H1 (cell line): ENCODE data around the gene SCN1B. TPM values are rescaled to one million over a fixed set of nuclear protein-coding genes. Genes with fewer than 3 reads are reported as not detected.

Experiments used
- CTCF ChIA-PET: fragments of 300-600 bp; sonication (Branson Sonifier 250); formaldehyde crosslinking; loops from one replicate; lab custom pipeline; 2021; ENCODE audit not compliant: partially characterized antibody; lab: Charles Lee
- POLR2A ChIA-PET: fragments of 300-600 bp; sonication (Branson Sonifier 250); formaldehyde crosslinking; loops from one replicate; lab custom pipeline; 2021; ENCODE audit warnings: inconsistent platforms; ENCODE audit not compliant: partially characterized antibody; lab: Charles Lee
- DNase-seq, 2 experiments: peaks; one replicate each; pipeline versions ENCODE4 v3.0.0 to v3.0.0-alpha.2; 2010 to 2022; ENCODE audit warnings: low spot score in 2 of 2, low read depth in 1 of 2, mixed read lengths in 1 of 2
- FAIRE-seq: peaks from 2 replicates; lab custom pipeline; 2011; peaks lifted over from hg19 to GRCh38; lab: Jason Lieb, UNC
- H2AFZ ChIP-seq: 2 replicates; pipeline ENCODE4 v1.8.1; 2012; ENCODE audit warnings: low read length, inconsistent platforms
- H2AK5ac ChIP-seq: 2 replicates; pipeline ENCODE4 v1.6.1; 2013; ENCODE audit warnings: low read depth, low read length
- H2BK120ac ChIP-seq: replicated peaks from 2 replicates; pipeline ENCODE3; 2013; ENCODE audit warnings: low read depth, low read length, inconsistent platforms
- H2BK12ac ChIP-seq: 2 replicates; pipeline ENCODE4 v1.6.1; 2013; ENCODE audit warnings: low read depth, low read length
- H2BK15ac ChIP-seq: 2 replicates; pipeline ENCODE4 v1.6.1; 2013; ENCODE audit warnings: low read length
- H2BK20ac ChIP-seq: 2 replicates; pipeline ENCODE4 v1.6.1; 2013; ENCODE audit warnings: low read length
- H2BK5ac ChIP-seq: 2 replicates; pipeline ENCODE4 v1.6.1; 2013; ENCODE audit warnings: low read depth, low read length
- H3K14ac ChIP-seq: 2 replicates; pipeline ENCODE4 v1.6.1; 2013; ENCODE audit warnings: inconsistent platforms; ENCODE audit not compliant: insufficient read length
- H3K18ac ChIP-seq: 2 replicates; pipeline ENCODE4 v1.6.1; 2013; ENCODE audit warnings: low read length; ENCODE audit errors: extremely low read depth
- H3K23ac ChIP-seq: 2 replicates; pipeline ENCODE4 v1.6.1; 2013; ENCODE audit warnings: inconsistent platforms; ENCODE audit not compliant: insufficient read length
- H3K23me2 ChIP-seq: 2 replicates; pipeline ENCODE4 v1.6.1; 2013; ENCODE audit warnings: low read depth, low read length
- H3K27ac ChIP-seq: 2 replicates; pipeline ENCODE4 v1.6.1; 2011; ENCODE audit warnings: low read depth, low read length, inconsistent platforms
- H3K27me3 ChIP-seq, 4 experiments: replicated peaks in 1 of 4; 1 replicate in 1 of 4; 2 replicates in 3 of 4; pipeline versions ENCODE4 v1.6.1 to v1.8.1; 2011 to 2013; ENCODE audit warnings: low read length in 3 of 4, mild to moderate bottlenecking in 3 of 4, inconsistent platforms in 2 of 4, mixed read lengths in 2 of 4, moderate library complexity in 1 of 4; ENCODE audit not compliant: control insufficient read depth in 3 of 4, insufficient read depth in 3 of 4; ENCODE audit errors: extremely low read depth in 1 of 4
- H3K36me3 ChIP-seq, 4 experiments: 2 replicates each; pipeline versions ENCODE4 v1.6.1 to v1.8.1; 2011 to 2013; ENCODE audit warnings: mild to moderate bottlenecking in 4 of 4, low read length in 3 of 4, moderate library complexity in 2 of 4, control low read depth in 1 of 4, inconsistent platforms in 1 of 4; ENCODE audit not compliant: insufficient read depth in 4 of 4, control insufficient read depth in 2 of 4
- H3K4ac ChIP-seq: replicated peaks from 2 replicates; pipeline ENCODE3; 2013; ENCODE audit warnings: low read length, low read depth, mixed read lengths, inconsistent platforms; ENCODE audit not compliant: insufficient read length
- H3K4me1 ChIP-seq, 4 experiments: replicated peaks in 1 of 4; 1 replicate in 1 of 4; 2 replicates in 3 of 4; pipeline versions ENCODE4 v1.6.1 to v1.8.1; 2011 to 2013; ENCODE audit warnings: low read length in 3 of 4, inconsistent platforms in 2 of 4, mixed read lengths in 1 of 4; ENCODE audit not compliant: insufficient read depth in 4 of 4, control insufficient read depth in 3 of 4
- H3K4me2 ChIP-seq, 2 experiments: 2 replicates each; pipeline versions ENCODE4 v1.6.1 to v1.8.1; 2011 to 2013; ENCODE audit warnings: low read depth in 2 of 2, low read length in 2 of 2, control low read depth in 1 of 2, inconsistent platforms in 1 of 2, mild to moderate bottlenecking in 1 of 2; ENCODE audit not compliant: insufficient read depth in 1 of 2
- H3K4me3 ChIP-seq, 4 experiments: fragments of 200-600, 300-600 bp in 1 of 4; sonication (generic), shearing (Covaris generic), sonication (Bioruptor Twin) in 1 of 4; 2 replicates each; pipeline versions ENCODE4 v1.5.1 to v1.8.1; 2011 to 2016; ENCODE audit warnings: low read length in 4 of 4, low read depth in 3 of 4, control low read depth in 2 of 4, inconsistent platforms in 2 of 4, mild to moderate bottlenecking in 2 of 4, mixed read lengths in 1 of 4, moderate library complexity in 1 of 4; ENCODE audit not compliant: insufficient read depth in 2 of 4; ENCODE audit errors: extremely low read depth in 1 of 4
- H3K56ac ChIP-seq: replicated peaks from 2 replicates; pipeline ENCODE3; 2013; ENCODE audit warnings: low read depth, mild to moderate bottlenecking, mixed read lengths, low read length, inconsistent platforms; ENCODE audit not compliant: insufficient read length
- H3K79me1 ChIP-seq: 2 replicates; pipeline ENCODE4 v1.6.1; 2013; ENCODE audit warnings: low read depth, low read length, control low read depth
- H3K79me2 ChIP-seq, 2 experiments: 2 replicates each; pipeline versions ENCODE4 v1.6.1 to v1.8.1; 2012 to 2013; ENCODE audit warnings: low read length in 2 of 2, mild to moderate bottlenecking in 2 of 2, inconsistent platforms in 1 of 2; ENCODE audit not compliant: insufficient read depth in 2 of 2, control insufficient read depth in 1 of 2
- H3K9ac ChIP-seq, 4 experiments: replicated peaks in 1 of 4; 1 replicate in 1 of 4; 2 replicates in 3 of 4; pipeline versions ENCODE4 v1.6.1 to v1.8.1; 2011 to 2013; ENCODE audit warnings: low read depth in 3 of 4, low read length in 3 of 4, control low read depth in 2 of 4, mild to moderate bottlenecking in 2 of 4, moderate library complexity in 2 of 4, inconsistent platforms in 1 of 4; ENCODE audit errors: extremely low read depth in 1 of 4
- H3K9me3 ChIP-seq, 2 experiments: 2 replicates each; pipeline versions ENCODE4 v1.6.1 to v1.8.1; 2012 to 2013; ENCODE audit warnings: mild to moderate bottlenecking in 2 of 2, moderate library complexity in 2 of 2, control low read depth in 1 of 2, inconsistent platforms in 1 of 2, low read depth in 1 of 2, low read length in 1 of 2, mixed read lengths in 1 of 2; ENCODE audit not compliant: insufficient read depth in 2 of 2
- H4K20me1 ChIP-seq, 2 experiments: replicated peaks in 1 of 2; 2 replicates each; pipeline versions ENCODE3 to v1.8.1; 2011 to 2013; ENCODE audit warnings: inconsistent platforms in 2 of 2, low read length in 2 of 2, mild to moderate bottlenecking in 1 of 2; ENCODE audit not compliant: insufficient read depth in 2 of 2, control insufficient read depth in 1 of 2
- H4K5ac ChIP-seq: 2 replicates; pipeline ENCODE4 v1.6.1; 2013; ENCODE audit warnings: low read length, low read depth, mixed read lengths, inconsistent platforms; ENCODE audit not compliant: insufficient read length
- H4K8ac ChIP-seq: 2 replicates; pipeline ENCODE4 v1.8.0; 2013; ENCODE audit warnings: mild to moderate bottlenecking, moderate library complexity, low read length, inconsistent platforms; ENCODE audit not compliant: insufficient read depth; ENCODE audit errors: extremely low read depth
- H4K91ac ChIP-seq: replicated peaks from 2 replicates; pipeline ENCODE3; 2013; ENCODE audit warnings: low read length, mixed read lengths, inconsistent platforms; ENCODE audit not compliant: insufficient read length
- BCL11A ChIP-seq, 2 experiments: IDR thresholded peaks; one replicate each; pipeline ENCODE4 v1.6.1; 2011; ENCODE audit warnings: low read depth in 2 of 2, low read length in 2 of 2, mild to moderate bottlenecking in 2 of 2
- CEBPB ChIP-seq: IDR thresholded peaks from 2 replicates; pipeline ENCODE4 v1.6.1; 2012; ENCODE audit warnings: low read depth, low read length
- CTBP2 ChIP-seq: IDR thresholded peaks from 2 replicates; pipeline ENCODE4 v1.7.0; 2011; ENCODE audit warnings: borderline replicate concordance, mild to moderate bottlenecking, moderate library complexity, mixed read lengths, low read length; ENCODE audit not compliant: insufficient read depth, insufficient read length
- EP300 ChIP-seq, 2 experiments: IDR thresholded peaks; 1 replicate in 1 of 2; 2 replicates in 1 of 2; pipeline ENCODE4 v1.6.1; 2011 to 2012; ENCODE audit warnings: low read depth in 2 of 2, low read length in 2 of 2, mild to moderate bottlenecking in 2 of 2, borderline replicate concordance in 1 of 2, inconsistent platforms in 1 of 2, moderate library complexity in 1 of 2
- GABPA ChIP-seq: IDR thresholded peaks from 2 replicates; pipeline ENCODE4 v1.6.1; 2011; ENCODE audit warnings: mild to moderate bottlenecking, low read length, moderate library complexity, borderline replicate concordance; ENCODE audit not compliant: insufficient read depth
- HDAC6 ChIP-seq: IDR thresholded peaks from one replicate; pipeline ENCODE4 v1.7.1; 2012; ENCODE audit warnings: low read depth, mild to moderate bottlenecking, inconsistent platforms, low read length, moderate library complexity
- NANOG ChIP-seq: IDR thresholded peaks from 2 replicates; pipeline ENCODE4 v1.6.1; 2011; ENCODE audit warnings: low read length, low read depth, mild to moderate bottlenecking, inconsistent platforms; ENCODE audit not compliant: insufficient read depth, poor library complexity, severe bottlenecking
- NRF1 ChIP-seq: IDR thresholded peaks from 2 replicates; pipeline ENCODE4 v1.6.1; 2011; ENCODE audit warnings: mild to moderate bottlenecking, low read depth, low read length, improper control_type of control experiment
- RAD21 ChIP-seq, 2 experiments: IDR thresholded peaks in 1 of 2; conservative IDR thresholded peaks in 1 of 2; 2 replicates each; pipeline ENCODE4 v1.6.1; 2011; ENCODE audit warnings: low read depth in 2 of 2, low read length in 2 of 2, improper control_type of control experiment in 1 of 2, inconsistent platforms in 1 of 2, mild to moderate bottlenecking in 1 of 2, moderate library complexity in 1 of 2
- SIN3A ChIP-seq, 2 experiments: IDR thresholded peaks in 1 of 2; conservative IDR thresholded peaks in 1 of 2; 2 replicates each; pipeline ENCODE4 v1.6.1; 2011 to 2012; ENCODE audit warnings: low read length in 2 of 2, improper control_type of control experiment in 1 of 2, low read depth in 1 of 2, mild to moderate bottlenecking in 1 of 2
- SIX5 ChIP-seq: IDR thresholded peaks from 2 replicates; pipeline ENCODE4 v1.6.1; 2011; ENCODE audit warnings: mild to moderate bottlenecking, low read depth, low read length
- SP2 ChIP-seq: IDR thresholded peaks from 2 replicates; pipeline ENCODE4 v1.6.1; 2012; ENCODE audit warnings: mild to moderate bottlenecking, low read length, inconsistent platforms
- SP4 ChIP-seq: IDR thresholded peaks from 2 replicates; pipeline ENCODE4 v1.6.1; 2012; ENCODE audit warnings: low read length, inconsistent platforms
- TAF1 ChIP-seq: IDR thresholded peaks from 2 replicates; pipeline ENCODE4 v1.6.1; 2011; ENCODE audit warnings: mild to moderate bottlenecking, low read depth, low read length
- WGBS, 2 experiments: shearing (Covaris generic) in 1 of 2; methylation state at CpG; one replicate each; pipeline versions ENCODE4 v1.1.6 to v1.1.7; 2013 to 2015; ENCODE audit warnings: low lambda C conversion rate in 2 of 2, mixed read lengths in 2 of 2, inconsistent platforms in 1 of 2, low coverage in 1 of 2, missing lambda C conversion rate in 1 of 2; ENCODE audit not compliant: insufficient replicate concordance in 2 of 2, insufficient coverage in 1 of 2, insufficient read length in 1 of 2; ENCODE audit errors: extremely low coverage in 1 of 2, missing lambda C conversion rate in 1 of 2; 5-methylcytosine and 5-hydroxymethylcytosine counted together
- polyA plus RNA-seq, 7 experiments: library from polyadenylated mRNA; depleted of rRNA in 3 of 7; stranded (reverse) in 5 of 7; unstranded in 2 of 7; fragments of >200 nt in 5 of 7; fragments of 200-250 nt in 2 of 7; gene quantifications; 1 replicate in 5 of 7; 2 replicates in 1 of 7; 4 replicates in 1 of 7; pipeline versions ENCODE4 v1.2.1 to v1.2.3, GENCODE V29; 2011 to 2013; ENCODE audit warnings: missing spikeins in 2 of 7, mixed read lengths in 2 of 7
- total RNA-seq: library from RNA; stranded (reverse); fragmentation: NEBNext Ultra II Directional; extraction: Animal tissue kit (Norgen Biotek cat#: 25700); gene quantifications from 2 replicates; pipeline ENCODE4 v1.2.1, GENCODE V29; 2021

Gene SCN1B
- total and polyA plus RNA-seq, 2 of the 8 experiments (the other 6 are each of a cell fraction or from before 2014, with no cell fraction given), result 3.1 to 3.5 TPM

GRCh38 chr19:34988119-34988518, 42.2 kb upstream of the SCN1B start:
- no peak overlapping the region for H3K23ac ChIP-seq
- CTCF ChIA-PET, result interaction anchor here (1.0 to 2.3 kb wide), 2 partner anchors 16 to 24 kb away, joined by 4 to 7 read pairs; no protein-coding TSS in a partner anchor
- peaks cover 2 to 7% (median 4%) of the 10 kb centered on the region in 4 experiments; a peak in 5 of 7 replicates for H3K4me1 ChIP-seq
- H3K56ac ChIP-seq, result no peak overlapping the region
- H3K23me2 ChIP-seq, result no peaks in the 10 kb centered on the region
- H2AK5ac ChIP-seq, result no peak overlapping the region
- H3K9me3 ChIP-seq, result no peaks in the 10 kb centered on the region
- H2BK15ac ChIP-seq, result no peak overlapping the region
- DNase-seq, result no peak
- H4K8ac ChIP-seq, result no peak overlapping the region
- H3K79me2 ChIP-seq, result no peaks in the 10 kb centered on the region
- H3K4me3 ChIP-seq, result no peak overlapping the region
- no peaks in the 10 kb centered on the region for H3K36me3 ChIP-seq
- H3K18ac ChIP-seq, result no peak overlapping the region
- H2BK12ac ChIP-seq, result no peak overlapping the region
- H3K4me2 ChIP-seq, result no peak overlapping the region
- H4K20me1 ChIP-seq, result no peaks in the 10 kb centered on the region
- no peak overlapping the region; a peak in 1 of 7 replicates for H3K9ac ChIP-seq
- no peak overlapping the region for H3K27ac ChIP-seq
- POLR2A ChIA-PET, result interaction anchor here (0.6 to 3.1 kb wide), 5 partner anchors 9 to 1122 kb away, joined by 3 to 17 read pairs (median 3); partner anchors contain the start of gene GRAMD1A
- H2BK20ac ChIP-seq, result no peak overlapping the region
- no peak overlapping the region for H4K5ac ChIP-seq
- H3K14ac ChIP-seq, result no peak overlapping the region
- H2BK120ac ChIP-seq, result no peak overlapping the region
- no peak for FAIRE-seq
- 74% methylated on average over 1 of the region's 1 CpG; no CpG with 5 or more reads in 1 of the 2 experiments for WGBS, 2 experiments
- H4K91ac ChIP-seq, result no peak overlapping the region
- H3K27me3 ChIP-seq, result no peaks in the 10 kb centered on the region
- H3K4ac ChIP-seq, result no peak overlapping the region
- H2AFZ ChIP-seq, result no peak overlapping the region
- no peak overlapping the region for H2BK5ac ChIP-seq
- no peaks in the 10 kb centered on the region for H3K79me1 ChIP-seq
- TF ChIP-seq TAF1 (no peak), NANOG (no peak), BCL11A (IDR thresholded peaks at IDR 0.05; ENCODE audit: low read depth in 2 of 2, low read length in 2 of 2) (no peak), SIN3A (conservative IDR thresholded peaks at IDR 0.05 in 1 of 2, IDR thresholded peaks at IDR 0.05 in 1 of 2; ENCODE audit: low read depth in 1 of 2, low read length in 2 of 2) (no peak), HDAC6 (no peak), SP2 (no peak), CEBPB (no peak), SIX5 (no peak), NRF1 (no peak), CTBP2 (no peak), EP300 (IDR thresholded peaks at IDR 0.05; ENCODE audit: borderline replicate concordance in 1 of 2, low read depth in 2 of 2, low read length in 2 of 2) (no peak), GABPA (no peak), SP4 (no peak), RAD21 (IDR thresholded peaks at IDR 0.05 in 1 of 2, conservative IDR thresholded peaks at IDR 0.05 in 1 of 2; ENCODE audit: low read depth in 2 of 2, low read length in 2 of 2) (no peak)
